ENCODE data around the gene PAK4. TPM values are rescaled to one million over a fixed set of nuclear protein-coding genes. Genes with fewer than 3 reads are reported as not detected.

The PAK4 gene
- total and polyA plus RNA-seq, 7 donors, result 7.2 to 22.0 (median 12.5) TPM

DNA sequence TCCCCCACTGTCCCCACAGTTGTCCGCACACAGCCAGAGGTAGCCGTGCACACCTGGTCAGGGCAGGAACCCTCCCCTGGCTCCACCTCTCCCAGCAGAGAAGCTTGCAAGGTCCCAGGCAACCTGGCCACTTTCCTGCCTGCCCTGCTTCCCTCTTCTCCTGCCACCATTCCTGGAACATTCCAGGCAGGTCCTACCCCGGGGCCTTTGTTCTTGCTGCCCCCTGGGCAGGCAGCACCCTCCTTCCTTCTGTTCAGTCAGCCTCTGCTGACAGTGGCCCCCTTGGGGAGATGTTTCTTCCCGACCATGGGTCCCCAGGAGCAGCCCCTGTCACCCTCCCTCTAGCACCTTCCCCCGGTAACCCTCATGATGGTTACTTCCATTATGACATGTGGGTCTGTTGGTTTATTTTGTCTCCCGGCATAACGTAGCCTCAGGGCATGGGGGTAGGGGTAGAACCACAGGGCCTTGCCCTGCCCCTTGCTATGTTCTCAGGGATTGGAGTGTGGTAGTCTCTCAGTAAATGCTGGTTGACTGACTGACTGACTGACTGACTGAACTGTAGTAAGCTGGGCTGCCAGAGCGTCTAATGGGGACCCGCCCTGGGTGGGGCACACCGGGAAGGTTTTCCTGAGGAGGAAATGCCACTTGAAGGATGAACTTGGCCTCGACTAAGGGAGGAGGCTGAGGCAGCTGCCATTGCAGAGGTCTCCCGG is 10.8 kb downstream of the PAK4 start:
- no peaks in the 10 kb centered on the region for H3K36me3 ChIP-seq (ENCODE audit: insufficient read depth in 1 of 2, low read depth in 1 of 2)
- no peaks in the 10 kb centered on the region for H3K9me3 ChIP-seq
- intact Hi-C loops (cut with DNase I), result no loop called here
- ATAC-seq (peak in 1 of 4 donors; percentile 18), DNase-seq (no peak)
- TF ChIP-seq, protein P1, sequence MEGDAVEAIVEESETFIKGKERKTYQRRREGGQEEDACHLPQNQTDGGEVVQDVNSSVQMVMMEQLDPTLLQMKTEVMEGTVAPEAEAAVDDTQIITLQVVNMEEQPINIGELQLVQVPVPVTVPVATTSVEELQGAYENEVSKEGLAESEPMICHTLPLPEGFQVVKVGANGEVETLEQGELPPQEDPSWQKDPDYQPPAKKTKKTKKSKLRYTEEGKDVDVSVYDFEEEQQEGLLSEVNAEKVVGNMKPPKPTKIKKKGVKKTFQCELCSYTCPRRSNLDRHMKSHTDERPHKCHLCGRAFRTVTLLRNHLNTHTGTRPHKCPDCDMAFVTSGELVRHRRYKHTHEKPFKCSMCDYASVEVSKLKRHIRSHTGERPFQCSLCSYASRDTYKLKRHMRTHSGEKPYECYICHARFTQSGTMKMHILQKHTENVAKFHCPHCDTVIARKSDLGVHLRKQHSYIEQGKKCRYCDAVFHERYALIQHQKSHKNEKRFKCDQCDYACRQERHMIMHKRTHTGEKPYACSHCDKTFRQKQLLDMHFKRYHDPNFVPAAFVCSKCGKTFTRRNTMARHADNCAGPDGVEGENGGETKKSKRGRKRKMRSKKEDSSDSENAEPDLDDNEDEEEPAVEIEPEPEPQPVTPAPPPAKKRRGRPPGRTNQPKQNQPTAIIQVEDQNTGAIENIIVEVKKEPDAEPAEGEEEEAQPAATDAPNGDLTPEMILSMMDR (IDR thresholded peaks at IDR 0.05), result no peak
- no peak overlapping the region for H3K4me3 ChIP-seq
- H3K27me3 ChIP-seq (ENCODE audit: insufficient read depth in 3 of 3, low read length in 2 of 3), result no peaks in the 10 kb centered on the region
- H3K4me1 ChIP-seq, result peaks cover 4% of the 10 kb centered on the region
- no peak overlapping the region for H3K27ac ChIP-seq
- 77 to 78% (median 77%) methylated on average over 12 of the region's 12 CpGs for WGBS, 3 donors

DNA sequence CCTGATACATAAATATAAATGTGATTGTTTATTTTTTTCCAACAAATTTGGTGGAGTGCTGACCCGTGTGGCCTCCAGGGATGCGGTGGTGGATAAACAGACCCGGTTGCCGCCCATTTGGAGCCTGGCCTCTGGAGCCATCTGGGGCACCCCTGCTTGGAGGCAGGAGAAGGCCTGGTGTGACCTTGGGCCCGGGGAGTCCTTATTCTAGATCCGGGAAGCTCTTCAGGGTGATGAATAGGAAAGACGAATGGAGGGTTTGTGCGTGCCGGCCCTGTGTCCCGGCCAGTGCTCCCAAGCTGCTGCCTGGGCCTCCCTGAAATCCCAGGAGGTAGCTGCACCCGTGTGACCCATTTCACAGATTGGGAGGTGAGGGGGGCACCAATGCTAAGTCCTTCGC is 11.5 kb downstream of the PAK4 start:
- no peak overlapping the region for H3K4me3 ChIP-seq
- intact Hi-C loops (cut with DNase I), result no loop called here
- H3K27ac ChIP-seq, result no peak overlapping the region
- 79 to 88% (median 82%) methylated on average over 12 of the region's 12 CpGs for WGBS, 3 donors
- no peaks in the 10 kb centered on the region for H3K4me1 ChIP-seq
- no peak for DNase-seq
- no peaks in the 10 kb centered on the region for H3K9me3 ChIP-seq
- TF ChIP-seq, protein P1 (IDR thresholded peaks at IDR 0.05), result no peak
- ATAC-seq, result no peak
- no peaks in the 10 kb centered on the region for H3K27me3 ChIP-seq (ENCODE audit: insufficient read depth in 3 of 3, low read length in 2 of 3)
- H3K36me3 ChIP-seq (ENCODE audit: insufficient read depth in 1 of 2, low read depth in 1 of 2), result no peaks in the 10 kb centered on the region

DNA sequence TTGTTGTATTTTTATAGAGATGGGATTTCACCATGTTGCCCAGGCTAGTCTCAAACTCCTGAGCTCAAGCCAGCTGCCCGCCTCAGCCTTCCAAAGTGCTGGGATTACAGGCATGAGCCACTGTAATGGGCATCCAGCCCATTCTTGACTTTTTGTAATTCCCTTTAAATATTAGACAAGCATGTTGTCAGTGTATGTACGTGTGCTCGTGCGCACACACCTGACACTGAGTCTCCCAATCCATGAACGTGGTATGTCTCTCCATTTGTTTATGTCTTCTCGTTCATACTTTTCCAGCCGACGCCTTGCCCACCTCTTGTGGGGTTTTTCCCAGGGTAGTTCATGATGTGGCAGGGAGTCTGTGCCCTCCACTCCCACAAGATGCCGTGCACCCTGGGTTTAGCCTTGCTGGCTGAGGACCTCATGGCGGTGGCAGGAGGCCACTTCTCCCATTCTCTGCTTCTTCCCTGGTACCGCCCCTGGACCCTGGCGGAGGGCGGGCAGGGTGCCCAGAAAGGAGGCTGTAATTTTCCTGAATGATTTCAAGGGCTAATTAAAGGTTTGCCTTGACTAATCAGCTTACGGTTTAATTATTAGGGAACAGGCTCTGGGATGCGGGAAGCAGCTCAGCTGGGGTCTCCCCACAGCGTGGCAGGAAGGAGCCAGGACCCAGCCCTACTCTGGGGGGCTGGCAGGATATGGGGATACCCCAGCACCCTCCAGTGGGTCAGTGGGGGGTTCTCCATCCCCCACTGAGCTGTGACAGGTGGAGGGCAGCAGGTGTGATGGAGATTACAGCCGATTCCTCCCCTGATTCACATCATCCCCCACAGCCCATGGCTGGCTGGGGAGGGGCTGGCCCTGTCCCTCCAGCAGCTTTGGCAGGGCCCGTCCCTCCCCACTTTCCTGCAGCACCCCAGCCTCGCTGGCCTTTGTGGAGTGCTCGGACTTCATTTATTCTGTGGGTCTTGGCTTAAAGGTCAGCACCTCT is 12.9 kb downstream of the PAK4 start:
- intact Hi-C loops (cut with DNase I), result no loop called here
- ATAC-seq (no peak), DNase-seq (no peak)
- no peaks in the 10 kb centered on the region for H3K9me3 ChIP-seq
- no peaks in the 10 kb centered on the region for H3K36me3 ChIP-seq (ENCODE audit: insufficient read depth in 1 of 2, low read depth in 1 of 2)
- H3K4me1 ChIP-seq, result no peaks in the 10 kb centered on the region
- TF ChIP-seq, protein P1 (IDR thresholded peaks at IDR 0.05), result no peak
- H3K4me3 ChIP-seq, result no peak overlapping the region
- no peak overlapping the region for H3K27ac ChIP-seq
- no peaks in the 10 kb centered on the region for H3K27me3 ChIP-seq (ENCODE audit: insufficient read depth in 3 of 3, low read length in 2 of 3)
- WGBS, 3 donors, result 83 to 88% (median 87%) methylated on average over 20 of the region's 20 CpGs

DNA sequence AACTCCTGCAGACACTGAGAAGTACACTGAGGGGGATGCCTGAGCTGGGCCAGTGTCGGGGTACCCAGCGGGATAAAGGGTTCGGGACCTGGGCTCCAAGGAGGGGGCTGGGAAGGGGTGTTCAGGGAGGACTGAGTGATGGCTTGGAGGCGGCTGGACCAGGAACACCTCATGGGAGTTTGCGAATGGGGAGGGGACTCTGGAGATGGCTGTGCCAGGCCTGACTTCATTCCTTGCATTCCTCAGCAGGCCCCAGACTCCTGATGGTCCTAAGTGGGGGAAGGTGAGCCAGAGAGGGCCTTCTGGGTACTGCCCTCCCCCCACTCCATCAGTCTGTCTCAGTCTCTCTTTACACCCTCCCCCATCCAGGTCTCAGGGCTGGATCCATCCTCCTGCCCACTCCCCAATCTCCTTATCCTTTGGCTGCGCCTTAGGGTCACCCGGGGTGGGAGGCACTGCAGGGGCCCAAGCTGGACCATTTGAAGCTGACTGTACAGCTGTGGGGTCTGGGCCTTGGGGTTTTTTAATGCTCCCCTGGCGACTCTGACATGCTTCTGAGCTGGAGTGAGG is 13.8 kb downstream of the PAK4 start:
- TF ChIP-seq, protein P1 (IDR thresholded peaks at IDR 0.05), result no peak
- no peak for ATAC-seq
- no peak for DNase-seq
- Histone ChIP-seq H3K27me3 (ENCODE audit: insufficient read depth in 3 of 3, low read length in 2 of 3) (no peaks in the 10 kb centered on the region), H3K4me1 (no peaks in the 10 kb centered on the region), H3K9me3 (no peaks in the 10 kb centered on the region), H3K36me3 (ENCODE audit: insufficient read depth in 1 of 2, low read depth in 1 of 2) (no peaks in the 10 kb centered on the region), H3K4me3 (no peak overlapping the region), H3K27ac (no peak overlapping the region)
- intact Hi-C loops (cut with DNase I), result no loop called here
- WGBS, 3 donors, result 69 to 73% (median 71%) methylated on average over 8 of the region's 8 CpGs
